HG03196 (cell line): ENCODE measurements around the gene SDHA.

Source experiments
- ATAC-seq: cut with Tn5 transposase; IDR thresholded peaks from one replicate; pipeline ENCODE4 v1.9.1; 2021; ENCODE audit not compliant: unreplicated experiment

The SDHA gene

GRCh38 chr5:185095-186070 is 32.7 kb upstream of the SDHA start:
- no peak for ATAC-seq

- no peak for ATAC-seq
Measured at GRCh38 chr5:186091-187041, 31.8 kb upstream of the SDHA start.

GRCh38 chr5:187042-187431 is 31.1 kb upstream of the SDHA start:
- ATAC-seq: no peak

- ATAC-seq: no peak
Measured at GRCh38 chr5:187617-188451, 30.3 kb upstream of the SDHA start.

- peak; percentile 74 for ATAC-seq
Measured at GRCh38 chr5:188488-189481, 29.3 kb upstream of the SDHA start.

- no peak for ATAC-seq
Measured at GRCh38 chr5:189486-189885, 28.6 kb upstream of the SDHA start.

- ATAC-seq: no peak
Measured at GRCh38 chr5:189976-190365, 28.1 kb upstream of the SDHA start.

- ATAC-seq: no peak
Measured at GRCh38 chr5:190366-191035, 27.6 kb upstream of the SDHA start.

- ATAC-seq: no peak
Measured at GRCh38 chr5:191036-191948, 26.8 kb upstream of the SDHA start, which contains the start of gene LRRC14B. Gene LRRC14B (plus strand): TSS chr5:191495. CDS start chr5:191539, 44 bp downstream.

GRCh38 chr5:191949-192690 is 26.0 kb upstream of the SDHA start:
- ATAC-seq: no peak

GRCh38 chr5:192691-192969 is 25.5 kb upstream of the SDHA start:
- ATAC-seq: no peak

- no peak for ATAC-seq
Measured at GRCh38 chr5:192970-193831, 24.9 kb upstream of the SDHA start.

- ATAC-seq: no peak
Measured at GRCh38 chr5:194102-194501, 24.0 kb upstream of the SDHA start.

- no peak for ATAC-seq
Measured at GRCh38 chr5:194603-195209, 23.4 kb upstream of the SDHA start.

GRCh38 chr5:195401-196160 is 22.5 kb upstream of the SDHA start:
- no peak for ATAC-seq
